ENCODE results near the gene PDLIM1. TPM values are rescaled to one million over a fixed set of nuclear protein-coding genes. Genes with fewer than 3 reads are reported as not detected.
A peak's percentile ranks its signal among the peaks of the same experiment; 100 is the strongest.
"Not testable (repeated sequence)": the region's sequence is repeated elsewhere in the genome, so short reads cannot be mapped to it uniquely, and the experiment has no call there.

Gene PDLIM1
- total RNA-seq, 1 experiment from 2014 or later, result 67.4 TPM

- H3K4me2 ChIP-seq (ENCODE audit: low read length), result peak overlapping the region; percentile 70
- TF ChIP-seq SP1 (IDR thresholded peaks at IDR 0.05; ENCODE audit: low read depth) (peak; percentile 58), CEBPB (IDR thresholded peaks at IDR 0.05; ENCODE audit: low read depth) (peak; percentile 77), FOSL1 (IDR thresholded peaks at IDR 0.05; ENCODE audit: low read depth) (peak; percentile 66), CBX3 (IDR thresholded peaks at IDR 0.05; ENCODE audit: low read depth) (no peak), YY1 (IDR thresholded peaks at IDR 0.05; ENCODE audit: extremely low read depth, insufficient replicate concordance, low read depth, low read length) (no peak), MAX (IDR thresholded peaks at IDR 0.05) (peak; percentile 32; the same call in 1 of the 2 replicates), JUND (IDR thresholded peaks at IDR 0.05) (peak; percentile 64)
- BruUV-seq (replicated peaks), result no TSS peak
- DNase-seq (ENCODE audit: low read depth, low spot score), result peak; percentile 78
- CTCF ChIA-PET, result interaction anchor here (1.6 kb wide), 1 partner anchor 12 kb away, joined by 4 read pairs; no protein-coding TSS in a partner anchor
- intact Hi-C loops (cut with micrococcal nuclease), result no loop called here
- no peaks in the 10 kb centered on the region for H3K9me2 ChIP-seq (ENCODE audit: insufficient read depth)
- no peaks in the 10 kb centered on the region for H4K20me1 ChIP-seq (ENCODE audit: insufficient read depth)
- RAD21 ChIA-PET (ENCODE audit: low non-redundant PET in 1 of 2, low total read pairs in 2 of 2, uncharacterized antibody in 2 of 2, unreplicated experiment in 2 of 2), result no interaction called here
- H3K4me3 ChIP-seq (replicated peaks in 1 of 2; ENCODE audit: low read depth in 1 of 2, low read length in 2 of 2), result peak overlapping the region; percentile 4 to 42
- peak overlapping the region; percentile 55 for H3K9ac ChIP-seq (ENCODE audit: low read length)
- peak overlapping the region; percentile 71 for H2AFZ ChIP-seq (ENCODE audit: low read depth, low read length, poor library complexity, severe bottlenecking)
- peaks cover 0 to 2% of the 10 kb centered on the region in 2 experiments; a peak in 1 of 4 replicates for H3K36me3 ChIP-seq (ENCODE audit: control insufficient read depth in 1 of 2, insufficient read depth in 2 of 2, low read length in 2 of 2)
- peaks cover 12 to 44% of the 10 kb centered on the region in 2 experiments for H3K4me1 ChIP-seq (ENCODE audit: control insufficient read depth in 1 of 2, insufficient read depth in 2 of 2, low read length in 2 of 2)
- POLR2A ChIA-PET, result no interaction called here
- peak overlapping the region; percentile 85 for H3K27ac ChIP-seq (ENCODE audit: low read depth, low read length)
- no peaks in the 10 kb centered on the region for H3K9me3 ChIP-seq (ENCODE audit: control insufficient read depth in 1 of 2, insufficient read depth in 1 of 2, low read depth in 1 of 2, low read length in 2 of 2)
- H3K27me3 ChIP-seq (ENCODE audit: insufficient read depth, low read length), result no peaks in the 10 kb centered on the region
- no peaks in the 10 kb centered on the region for H3K79me2 ChIP-seq (ENCODE audit: insufficient read depth, low read length)
- peak; percentile 94 for ATAC-seq
These were observed 60.8 kb downstream of the PDLIM1 start for GRCh38 chr10:95229724-95230627.

DNA sequence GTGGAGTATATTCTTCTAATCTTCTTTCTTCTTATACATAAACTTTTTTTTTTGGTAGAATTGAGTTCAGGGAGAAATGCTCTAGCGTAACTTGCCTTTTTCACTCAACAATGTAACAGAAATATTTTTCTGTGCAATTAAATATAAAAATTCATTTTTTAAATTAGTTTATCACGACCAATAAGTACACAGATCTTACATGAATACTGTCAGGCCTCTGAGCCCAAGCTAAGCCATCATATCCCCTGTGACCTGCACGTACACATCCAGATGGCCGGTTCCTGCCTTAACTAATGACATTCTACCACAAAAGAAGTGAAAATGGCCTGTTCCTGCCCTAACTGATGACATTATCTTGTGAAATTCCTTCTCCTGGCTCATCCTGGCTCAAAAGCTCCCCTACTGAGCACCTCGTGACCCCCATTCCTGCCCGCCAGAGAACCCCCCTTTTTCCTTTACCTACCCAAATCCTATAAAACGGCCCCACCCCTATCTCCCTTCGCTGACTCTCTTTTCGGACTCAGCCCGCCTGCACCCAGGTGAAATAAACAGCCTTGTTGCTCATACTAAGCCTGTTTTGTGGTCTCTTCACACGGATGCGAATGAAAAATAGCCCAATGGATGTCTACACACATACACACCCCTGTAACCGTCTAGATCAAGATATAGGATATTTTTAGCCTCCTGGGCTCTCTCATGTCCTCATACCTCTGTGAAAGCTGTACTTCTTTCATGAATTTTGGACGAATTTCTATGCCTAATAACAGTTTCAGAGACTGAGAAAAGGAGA is 61.7 kb downstream of the PDLIM1 start:
- peak overlapping the region; percentile 71 for H2AFZ ChIP-seq (ENCODE audit: low read depth, low read length, poor library complexity, severe bottlenecking)
- CTCF ChIA-PET, result interaction anchor here (1.6 kb wide), 1 partner anchor 13 kb away, joined by 4 read pairs; no protein-coding TSS in a partner anchor
- ATAC-seq, result peak; percentile 81
- POLR2A ChIA-PET; DNase-seq (ENCODE audit: low read depth, low spot score); H3K9me3 ChIP-seq (ENCODE audit: control insufficient read depth in 1 of 2, insufficient read depth in 1 of 2, low read depth in 1 of 2, low read length in 2 of 2); intact Hi-C loops (cut with micrococcal nuclease); H3K9me2 ChIP-seq (ENCODE audit: insufficient read depth); RAD21 ChIA-PET (ENCODE audit: low non-redundant PET in 1 of 2, low total read pairs in 2 of 2, uncharacterized antibody in 2 of 2, unreplicated experiment in 2 of 2); H4K20me1 ChIP-seq (ENCODE audit: insufficient read depth); BruUV-seq (replicated peaks); H3K27me3 ChIP-seq (ENCODE audit: insufficient read depth, low read length); H3K36me3 ChIP-seq (ENCODE audit: control insufficient read depth in 1 of 2, insufficient read depth in 2 of 2, low read length in 2 of 2); H3K79me2 ChIP-seq (ENCODE audit: insufficient read depth, low read length): not testable (repeated sequence)
- H3K27ac ChIP-seq (ENCODE audit: low read depth, low read length), result peak overlapping the region; percentile 85
- H3K4me1 ChIP-seq (ENCODE audit: control insufficient read depth in 1 of 2, insufficient read depth in 2 of 2, low read length in 2 of 2), result peaks cover 10 to 43% of the 10 kb centered on the region in 2 experiments
- peak overlapping the region; percentile 4 to 42 for H3K4me3 ChIP-seq (replicated peaks in 1 of 2; ENCODE audit: low read depth in 1 of 2, low read length in 2 of 2)
- H3K9ac ChIP-seq (ENCODE audit: low read length), result peak overlapping the region; percentile 55
- peak overlapping the region; percentile 70 for H3K4me2 ChIP-seq (ENCODE audit: low read length)

All from HCT116 (cell line).